NCI-H2227 treated with DMSO at 0.1 percent for 48 hours (cell line): Measurements from ENCODE around the gene RASGRP3.

ENCODE experiments used
- DNase-seq: peaks from one replicate; lab custom pipeline; 2025; lab: John Stamatoyannopoulos, UW

The RASGRP3 gene

GRCh38 chr2:33492399-33493134 lies 16.1 kb downstream of the RASGRP3 start:
- DNase-seq = no peak

- no peak for DNase-seq
Measured at GRCh38 chr2:33494155-33494779, 17.8 kb downstream of the RASGRP3 start.

GRCh38 chr2:33494877-33495641 lies 18.6 kb downstream of the RASGRP3 start:
- DNase-seq = no peak

GRCh38 chr2:33495683-33496082 lies 19.2 kb downstream of the RASGRP3 start:
- DNase-seq = no peak

- no peak for DNase-seq
Measured at GRCh38 chr2:33496150-33496549, 19.7 kb downstream of the RASGRP3 start.

- DNase-seq = no peak
Measured at GRCh38 chr2:33496726-33497125, 20.3 kb downstream of the RASGRP3 start.

- no peak for DNase-seq
Measured at GRCh38 chr2:33497221-33497650, 20.8 kb downstream of the RASGRP3 start.

GRCh38 chr2:33498291-33498956 lies 22.0 kb downstream of the RASGRP3 start:
- no peak for DNase-seq

GRCh38 chr2:33500177-33500576 lies 23.7 kb downstream of the RASGRP3 start:
- no peak for DNase-seq

- DNase-seq = no peak
Measured at GRCh38 chr2:33502025-33502424, 25.6 kb downstream of the RASGRP3 start.

- DNase-seq = no peak
Measured at GRCh38 chr2:33503002-33503401, 26.6 kb downstream of the RASGRP3 start.

GRCh38 chr2:33505966-33506365 lies 29.5 kb downstream of the RASGRP3 start:
- no peak for DNase-seq

GRCh38 chr2:33509908-33510585 lies 33.6 kb downstream of the RASGRP3 start:
- no peak for DNase-seq

- DNase-seq = no peak
Measured at GRCh38 chr2:33510586-33510968, 34.1 kb downstream of the RASGRP3 start.

- DNase-seq = no peak
Measured at GRCh38 chr2:33511141-33511540, 34.7 kb downstream of the RASGRP3 start.

- DNase-seq = no peak
Measured at GRCh38 chr2:33512112-33512511, 35.7 kb downstream of the RASGRP3 start.

GRCh38 chr2:33513480-33513879 lies 37.0 kb downstream of the RASGRP3 start:
- DNase-seq = no peak

- DNase-seq = no peak
Measured at GRCh38 chr2:33516456-33516995, 40.1 kb downstream of the RASGRP3 start.

- DNase-seq = no peak
Measured at GRCh38 chr2:33518200-33518599, 41.8 kb downstream of the RASGRP3 start.

- DNase-seq = no peak
Measured at GRCh38 chr2:33518929-33519328, 42.5 kb downstream of the RASGRP3 start.

GRCh38 chr2:33521791-33522281 lies 45.4 kb downstream of the RASGRP3 start:
- peak; percentile 70 for DNase-seq
